H1 (cell line): ENCODE data around the gene RGMB. TPM values are rescaled to one million over a fixed set of nuclear protein-coding genes. Genes with fewer than 3 reads are reported as not detected.

Source experiments
- CTCF ChIA-PET: fragments of 300-600 bp; sonication (Branson Sonifier 250); formaldehyde crosslinking; loops from one replicate; lab custom pipeline; 2021; ENCODE audit not compliant: partially characterized antibody; lab: Charles Lee
- POLR2A ChIA-PET: fragments of 300-600 bp; sonication (Branson Sonifier 250); formaldehyde crosslinking; loops from one replicate; lab custom pipeline; 2021; ENCODE audit warnings: inconsistent platforms; ENCODE audit not compliant: partially characterized antibody; lab: Charles Lee
- DNase-seq, 2 experiments: peaks; one replicate each; pipeline versions ENCODE4 v3.0.0 to v3.0.0-alpha.2; 2010 to 2022; ENCODE audit warnings: low spot score in 2 of 2, low read depth in 1 of 2, mixed read lengths in 1 of 2
- FAIRE-seq: peaks from 2 replicates; lab custom pipeline; 2011; peaks lifted over from hg19 to GRCh38; lab: Jason Lieb, UNC
- H2AFZ ChIP-seq: 2 replicates; pipeline ENCODE4 v1.8.1; 2012; ENCODE audit warnings: low read length, inconsistent platforms
- H2AK5ac ChIP-seq: 2 replicates; pipeline ENCODE4 v1.6.1; 2013; ENCODE audit warnings: low read depth, low read length
- H2BK120ac ChIP-seq: replicated peaks from 2 replicates; pipeline ENCODE3; 2013; ENCODE audit warnings: low read depth, low read length, inconsistent platforms
- H2BK12ac ChIP-seq: 2 replicates; pipeline ENCODE4 v1.6.1; 2013; ENCODE audit warnings: low read depth, low read length
- H2BK15ac ChIP-seq: 2 replicates; pipeline ENCODE4 v1.6.1; 2013; ENCODE audit warnings: low read length
- H2BK20ac ChIP-seq: 2 replicates; pipeline ENCODE4 v1.6.1; 2013; ENCODE audit warnings: low read length
- H2BK5ac ChIP-seq: 2 replicates; pipeline ENCODE4 v1.6.1; 2013; ENCODE audit warnings: low read depth, low read length
- H3K14ac ChIP-seq: 2 replicates; pipeline ENCODE4 v1.6.1; 2013; ENCODE audit warnings: inconsistent platforms; ENCODE audit not compliant: insufficient read length
- H3K18ac ChIP-seq: 2 replicates; pipeline ENCODE4 v1.6.1; 2013; ENCODE audit warnings: low read length; ENCODE audit errors: extremely low read depth
- H3K23ac ChIP-seq: 2 replicates; pipeline ENCODE4 v1.6.1; 2013; ENCODE audit warnings: inconsistent platforms; ENCODE audit not compliant: insufficient read length
- H3K23me2 ChIP-seq: 2 replicates; pipeline ENCODE4 v1.6.1; 2013; ENCODE audit warnings: low read depth, low read length
- H3K27ac ChIP-seq: 2 replicates; pipeline ENCODE4 v1.6.1; 2011; ENCODE audit warnings: low read depth, low read length, inconsistent platforms
- H3K27me3 ChIP-seq, 4 experiments: replicated peaks in 1 of 4; 1 replicate in 1 of 4; 2 replicates in 3 of 4; pipeline versions ENCODE4 v1.6.1 to v1.8.1; 2011 to 2013; ENCODE audit warnings: low read length in 3 of 4, mild to moderate bottlenecking in 3 of 4, inconsistent platforms in 2 of 4, mixed read lengths in 2 of 4, moderate library complexity in 1 of 4; ENCODE audit not compliant: control insufficient read depth in 3 of 4, insufficient read depth in 3 of 4; ENCODE audit errors: extremely low read depth in 1 of 4
- H3K36me3 ChIP-seq, 4 experiments: 2 replicates each; pipeline versions ENCODE4 v1.6.1 to v1.8.1; 2011 to 2013; ENCODE audit warnings: mild to moderate bottlenecking in 4 of 4, low read length in 3 of 4, moderate library complexity in 2 of 4, control low read depth in 1 of 4, inconsistent platforms in 1 of 4; ENCODE audit not compliant: insufficient read depth in 4 of 4, control insufficient read depth in 2 of 4
- H3K4ac ChIP-seq: replicated peaks from 2 replicates; pipeline ENCODE3; 2013; ENCODE audit warnings: low read length, low read depth, mixed read lengths, inconsistent platforms; ENCODE audit not compliant: insufficient read length
- H3K4me1 ChIP-seq, 4 experiments: replicated peaks in 1 of 4; 1 replicate in 1 of 4; 2 replicates in 3 of 4; pipeline versions ENCODE4 v1.6.1 to v1.8.1; 2011 to 2013; ENCODE audit warnings: low read length in 3 of 4, inconsistent platforms in 2 of 4, mixed read lengths in 1 of 4; ENCODE audit not compliant: insufficient read depth in 4 of 4, control insufficient read depth in 3 of 4
- H3K4me2 ChIP-seq, 2 experiments: 2 replicates each; pipeline versions ENCODE4 v1.6.1 to v1.8.1; 2011 to 2013; ENCODE audit warnings: low read depth in 2 of 2, low read length in 2 of 2, control low read depth in 1 of 2, inconsistent platforms in 1 of 2, mild to moderate bottlenecking in 1 of 2; ENCODE audit not compliant: insufficient read depth in 1 of 2
- H3K4me3 ChIP-seq, 4 experiments: fragments of 200-600, 300-600 bp in 1 of 4; sonication (generic), shearing (Covaris generic), sonication (Bioruptor Twin) in 1 of 4; 2 replicates each; pipeline versions ENCODE4 v1.5.1 to v1.8.1; 2011 to 2016; ENCODE audit warnings: low read length in 4 of 4, low read depth in 3 of 4, control low read depth in 2 of 4, inconsistent platforms in 2 of 4, mild to moderate bottlenecking in 2 of 4, mixed read lengths in 1 of 4, moderate library complexity in 1 of 4; ENCODE audit not compliant: insufficient read depth in 2 of 4; ENCODE audit errors: extremely low read depth in 1 of 4
- H3K56ac ChIP-seq: replicated peaks from 2 replicates; pipeline ENCODE3; 2013; ENCODE audit warnings: low read depth, mild to moderate bottlenecking, mixed read lengths, low read length, inconsistent platforms; ENCODE audit not compliant: insufficient read length
- H3K79me1 ChIP-seq: 2 replicates; pipeline ENCODE4 v1.6.1; 2013; ENCODE audit warnings: low read depth, low read length, control low read depth
- H3K79me2 ChIP-seq, 2 experiments: 2 replicates each; pipeline versions ENCODE4 v1.6.1 to v1.8.1; 2012 to 2013; ENCODE audit warnings: low read length in 2 of 2, mild to moderate bottlenecking in 2 of 2, inconsistent platforms in 1 of 2; ENCODE audit not compliant: insufficient read depth in 2 of 2, control insufficient read depth in 1 of 2
- H3K9ac ChIP-seq, 4 experiments: replicated peaks in 1 of 4; 1 replicate in 1 of 4; 2 replicates in 3 of 4; pipeline versions ENCODE4 v1.6.1 to v1.8.1; 2011 to 2013; ENCODE audit warnings: low read depth in 3 of 4, low read length in 3 of 4, control low read depth in 2 of 4, mild to moderate bottlenecking in 2 of 4, moderate library complexity in 2 of 4, inconsistent platforms in 1 of 4; ENCODE audit errors: extremely low read depth in 1 of 4
- H3K9me3 ChIP-seq, 2 experiments: 2 replicates each; pipeline versions ENCODE4 v1.6.1 to v1.8.1; 2012 to 2013; ENCODE audit warnings: mild to moderate bottlenecking in 2 of 2, moderate library complexity in 2 of 2, control low read depth in 1 of 2, inconsistent platforms in 1 of 2, low read depth in 1 of 2, low read length in 1 of 2, mixed read lengths in 1 of 2; ENCODE audit not compliant: insufficient read depth in 2 of 2
- H4K20me1 ChIP-seq, 2 experiments: replicated peaks in 1 of 2; 2 replicates each; pipeline versions ENCODE3 to v1.8.1; 2011 to 2013; ENCODE audit warnings: inconsistent platforms in 2 of 2, low read length in 2 of 2, mild to moderate bottlenecking in 1 of 2; ENCODE audit not compliant: insufficient read depth in 2 of 2, control insufficient read depth in 1 of 2
- H4K5ac ChIP-seq: 2 replicates; pipeline ENCODE4 v1.6.1; 2013; ENCODE audit warnings: low read length, low read depth, mixed read lengths, inconsistent platforms; ENCODE audit not compliant: insufficient read length
- H4K8ac ChIP-seq: 2 replicates; pipeline ENCODE4 v1.8.0; 2013; ENCODE audit warnings: mild to moderate bottlenecking, moderate library complexity, low read length, inconsistent platforms; ENCODE audit not compliant: insufficient read depth; ENCODE audit errors: extremely low read depth
- H4K91ac ChIP-seq: replicated peaks from 2 replicates; pipeline ENCODE3; 2013; ENCODE audit warnings: low read length, mixed read lengths, inconsistent platforms; ENCODE audit not compliant: insufficient read length
- BRCA1 ChIP-seq: IDR thresholded peaks from 2 replicates; pipeline ENCODE4 v1.6.1; 2012; ENCODE audit warnings: low read depth, low read length, improper control_type of control experiment
- WGBS, 2 experiments: shearing (Covaris generic) in 1 of 2; methylation state at CpG; one replicate each; pipeline versions ENCODE4 v1.1.6 to v1.1.7; 2013 to 2015; ENCODE audit warnings: low lambda C conversion rate in 2 of 2, mixed read lengths in 2 of 2, inconsistent platforms in 1 of 2, low coverage in 1 of 2, missing lambda C conversion rate in 1 of 2; ENCODE audit not compliant: insufficient replicate concordance in 2 of 2, insufficient coverage in 1 of 2, insufficient read length in 1 of 2; ENCODE audit errors: extremely low coverage in 1 of 2, missing lambda C conversion rate in 1 of 2; 5-methylcytosine and 5-hydroxymethylcytosine counted together
- polyA plus RNA-seq, 7 experiments: library from polyadenylated mRNA; depleted of rRNA in 3 of 7; stranded (reverse) in 5 of 7; unstranded in 2 of 7; fragments of >200 nt in 5 of 7; fragments of 200-250 nt in 2 of 7; gene quantifications; 1 replicate in 5 of 7; 2 replicates in 1 of 7; 4 replicates in 1 of 7; pipeline versions ENCODE4 v1.2.1 to v1.2.3, GENCODE V29; 2011 to 2013; ENCODE audit warnings: missing spikeins in 2 of 7, mixed read lengths in 2 of 7
- total RNA-seq: library from RNA; stranded (reverse); fragmentation: NEBNext Ultra II Directional; extraction: Animal tissue kit (Norgen Biotek cat#: 25700); gene quantifications from 2 replicates; pipeline ENCODE4 v1.2.1, GENCODE V29; 2021

Gene RGMB
- total and polyA plus RNA-seq, 2 of the 8 experiments (the other 6 are each of a cell fraction or from before 2014, with no cell fraction given): 11.7 to 27.0 TPM

- FAIRE-seq: no peak
- Histone ChIP-seq H3K23ac (no peak overlapping the region), H4K91ac (no peak overlapping the region), H3K4ac (no peak overlapping the region), H3K4me2 (peak overlapping the region; percentile 89 to 97; a peak in 2 of 4 replicates), H2BK12ac (no peak overlapping the region), H4K5ac (no peak overlapping the region), H2AK5ac (no peak overlapping the region), H3K4me1 (peaks cover 0 to 13% (median 9%) of the 10 kb centered on the region in 4 experiments; a peak in 5 of 7 replicates), H2BK20ac (no peak overlapping the region), H3K4me3 (peak overlapping the region in 1 of 4 experiments; percentile 91; a peak in 2 of 8 replicates), H4K8ac (no peak overlapping the region), H3K27me3 (peaks cover 0 to 19% (median 13%) of the 10 kb centered on the region in 4 experiments; a peak in 6 of 7 replicates), H3K56ac (no peak overlapping the region), H3K9me3 (no peaks in the 10 kb centered on the region), H2BK5ac (no peak overlapping the region), H3K36me3 (no peaks in the 10 kb centered on the region; a peak in 1 of 8 replicates), H3K23me2 (peaks cover 22% of the 10 kb centered on the region), H3K79me1 (no peaks in the 10 kb centered on the region), H3K18ac (no peak overlapping the region), H3K79me2 (no peaks in the 10 kb centered on the region), H4K20me1 (peaks cover 0 to 4% of the 10 kb centered on the region in 2 experiments), H3K9ac (no peak overlapping the region), H2BK15ac (no peak overlapping the region), H3K14ac (no peak overlapping the region), H2AFZ (no peak overlapping the region), H3K27ac (no peak overlapping the region), H2BK120ac (no peak overlapping the region)
- WGBS, 2 experiments: 6% methylated on average over 2 of the region's 2 CpGs; no CpG with 5 or more reads in 1 of the 2 experiments
- ChIA-PET CTCF (interaction anchor here (0.6 to 7.4 kb wide), 27 partner anchors 9 to 1386 kb away, joined by 3 to 94 read pairs (median 4); no protein-coding TSS in a partner anchor), POLR2A (interaction anchor here (0.7 to 3.6 kb wide), 6 partner anchors 8 to 385 kb away, joined by 3 to 21 read pairs (median 4); no protein-coding TSS in a partner anchor)
- DNase-seq: no peak
- TF ChIP-seq BRCA1: no peak
Observed at GRCh38 chr5:98767581-98767980, 5.9 kb upstream of the RGMB start.
